HEK293 (cell line): ENCODE data around the gene QSOX1.
A peak's percentile ranks its signal among the peaks of the same experiment; 100 is the strongest.

Experiments
- GLIS1 ChIP-seq: fragments of 450-650 bp; formaldehyde crosslinking; IDR thresholded peaks from 2 replicates; pipeline ENCODE4 v1.5.1; 2016; ENCODE audit warnings: missing biosample characterization, missing genetic modification characterization
- HOXA7 ChIP-seq: sonication (generic); formaldehyde crosslinking; IDR thresholded peaks from 2 replicates; pipeline ENCODE4 v1.8.1; 2022; ENCODE audit warnings: missing genetic modification reagents, borderline replicate concordance
- HOXC10 ChIP-seq: sonication (generic); formaldehyde crosslinking; IDR thresholded peaks from 2 replicates; pipeline ENCODE4 v1.8.1; 2023; ENCODE audit warnings: mild to moderate bottlenecking, missing genetic modification reagents
- MEIS1 ChIP-seq: sonication (generic); formaldehyde crosslinking; IDR thresholded peaks from 2 replicates; pipeline ENCODE4 v1.8.1; 2022; ENCODE audit warnings: missing genetic modification reagents, mild to moderate bottlenecking, borderline replicate concordance
- MZF1 ChIP-seq: fragments of 450-650 bp; formaldehyde crosslinking; IDR thresholded peaks from 2 replicates; pipeline ENCODE4 v1.5.1; 2017; ENCODE audit warnings: missing biosample characterization, missing genetic modification characterization, borderline replicate concordance
- WT1 ChIP-seq: fragments of 450-650 bp; formaldehyde crosslinking; IDR thresholded peaks from 2 replicates; pipeline ENCODE4 v1.5.1; 2016; ENCODE audit warnings: missing biosample characterization, missing genetic modification characterization
- ZBTB17 ChIP-seq: fragments of 450-650 bp; formaldehyde crosslinking; IDR thresholded peaks from 2 replicates; pipeline ENCODE4 v1.5.1; 2016; ENCODE audit warnings: missing biosample characterization, missing genetic modification characterization
- ZBTB7A ChIP-seq: fragments of 450-650 bp; formaldehyde crosslinking; IDR thresholded peaks from 2 replicates; pipeline ENCODE4 v1.5.1; 2016; ENCODE audit warnings: low read depth, missing biosample characterization, missing genetic modification characterization
- ZNF155 ChIP-seq: fragments of 450-650 bp; formaldehyde crosslinking; IDR thresholded peaks from 2 replicates; pipeline ENCODE4 v1.5.1; 2016; ENCODE audit warnings: missing biosample characterization, missing genetic modification characterization
- ZNF2 ChIP-seq: fragments of 450-650 bp; formaldehyde crosslinking; IDR thresholded peaks from 2 replicates; pipeline ENCODE4 v1.5.1; 2016; ENCODE audit warnings: missing biosample characterization, missing genetic modification characterization
- ZNF211 ChIP-seq: fragments of 450-650 bp; formaldehyde crosslinking; IDR thresholded peaks from 2 replicates; pipeline ENCODE4 v1.5.1; 2016; ENCODE audit warnings: low read depth, missing biosample characterization, missing genetic modification characterization
- ZNF223 ChIP-seq: fragments of 450-650 bp; formaldehyde crosslinking; IDR thresholded peaks from 2 replicates; pipeline ENCODE4 v1.5.1; 2016; ENCODE audit warnings: missing biosample characterization, missing genetic modification characterization
- ZNF23 ChIP-seq: fragments of 450-650 bp; formaldehyde crosslinking; IDR thresholded peaks from 2 replicates; pipeline ENCODE4 v1.5.1; 2016; ENCODE audit warnings: missing biosample characterization, missing genetic modification characterization, borderline replicate concordance
- ZNF26 ChIP-seq: fragments of 450-650 bp; formaldehyde crosslinking; IDR thresholded peaks from 2 replicates; pipeline ENCODE4 v1.5.1; 2016; ENCODE audit warnings: missing biosample characterization, missing genetic modification characterization
- ZNF266 ChIP-seq: fragments of 450-650 bp; formaldehyde crosslinking; IDR thresholded peaks from 2 replicates; pipeline ENCODE4 v1.5.1; 2016; ENCODE audit warnings: missing biosample characterization, missing genetic modification characterization, low read depth
- ZNF335 ChIP-seq: fragments of 450-650 bp; formaldehyde crosslinking; conservative IDR thresholded peaks from 2 replicates; pipeline ENCODE4 v1.5.1; 2016; ENCODE audit warnings: missing biosample characterization, missing genetic modification characterization
- ZNF398 ChIP-seq: fragments of 450-650 bp; formaldehyde crosslinking; IDR thresholded peaks from 2 replicates; pipeline ENCODE4 v1.5.1; 2017; ENCODE audit warnings: missing biosample characterization, missing genetic modification characterization
- ZNF416 ChIP-seq: fragments of 450-650 bp; formaldehyde crosslinking; IDR thresholded peaks from 2 replicates; pipeline ENCODE4 v1.5.1; 2016; ENCODE audit warnings: missing biosample characterization, missing genetic modification characterization
- ZNF433 ChIP-seq: fragments of 450-650 bp; formaldehyde crosslinking; IDR thresholded peaks from 2 replicates; pipeline ENCODE4 v1.5.1; 2016; ENCODE audit warnings: missing biosample characterization, missing genetic modification characterization, low read depth
- ZNF514 ChIP-seq: fragments of 450-650 bp; formaldehyde crosslinking; IDR thresholded peaks from 2 replicates; pipeline ENCODE4 v1.5.1; 2016; ENCODE audit warnings: missing biosample characterization, missing genetic modification characterization
- ZNF560 ChIP-seq: fragments of 450-650 bp; formaldehyde crosslinking; IDR thresholded peaks from 2 replicates; pipeline ENCODE4 v1.5.1; 2017; ENCODE audit warnings: missing biosample characterization, missing genetic modification characterization, borderline replicate concordance
- ZNF701 ChIP-seq: fragments of 450-650 bp; formaldehyde crosslinking; IDR thresholded peaks from 2 replicates; pipeline ENCODE4 v1.5.1; 2016; ENCODE audit warnings: missing biosample characterization, missing genetic modification characterization
- ZSCAN4 ChIP-seq: fragments of 450-650 bp; formaldehyde crosslinking; IDR thresholded peaks from 2 replicates; pipeline ENCODE4 v1.5.1; 2017; ENCODE audit warnings: missing biosample characterization, missing genetic modification characterization
- ZXDB ChIP-seq: fragments of 450-650 bp; formaldehyde crosslinking; IDR thresholded peaks from 2 replicates; pipeline ENCODE4 v1.5.1; 2016; ENCODE audit warnings: missing biosample characterization, missing genetic modification characterization
- TF ChIP-seq, protein P1 (sequence below): fragments of 450-650 bp; IDR thresholded peaks from 2 replicates; pipeline ENCODE4 v1.5.1; 2018; ENCODE audit warnings: missing biosample characterization, missing genetic modification characterization
- TF ChIP-seq, protein P2 (sequence below): fragments of 450-650 bp; formaldehyde crosslinking; IDR thresholded peaks from 2 replicates; pipeline ENCODE4 v1.5.1; 2017; ENCODE audit warnings: missing biosample characterization, mild to moderate bottlenecking, missing genetic modification characterization, moderate library complexity
- TF ChIP-seq, protein P3 (sequence below): fragments of 450-650 bp; formaldehyde crosslinking; IDR thresholded peaks from 2 replicates; pipeline ENCODE4 v1.5.1; 2016; ENCODE audit warnings: missing biosample characterization, missing genetic modification characterization
- TF ChIP-seq, protein P4 (sequence below): fragments of 450-650 bp; formaldehyde crosslinking; IDR thresholded peaks from 2 replicates; pipeline ENCODE4 v1.5.1; 2016; ENCODE audit warnings: missing biosample characterization, missing genetic modification characterization

The QSOX1 gene

DNA sequence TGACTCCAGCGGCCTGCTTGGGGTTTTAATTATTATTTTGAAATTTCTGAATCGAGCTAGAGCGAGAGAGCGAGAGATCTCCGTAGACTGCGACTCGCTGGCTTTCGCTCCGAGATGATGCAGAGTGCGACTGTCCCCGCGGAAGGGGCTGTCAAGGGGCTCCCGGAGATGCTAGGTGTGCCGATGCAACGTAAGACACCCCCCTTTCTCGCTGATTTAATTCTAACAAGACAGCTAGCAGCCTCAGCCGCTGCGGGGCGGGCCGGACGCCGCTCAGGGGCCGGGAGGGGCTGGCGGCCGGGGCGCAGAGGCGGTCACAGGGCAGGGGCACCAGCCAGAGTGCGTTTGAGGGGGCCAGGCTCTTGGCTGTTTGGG is 75.7 kb downstream of the QSOX1 start (continued):
- TF ChIP-seq ZNF26 (tag by site-specific recombination) (no peak), ZNF335 (tag by site-specific recombination) (peak; percentile 43), ZNF514 (tag by site-specific recombination) (no peak), HOXA7 (no peak), ZNF398 (tag by site-specific recombination) (no peak), ZNF433 (no peak), MZF1 (tag by site-specific recombination) (no peak), ZNF155 (no peak), ZNF211 (no peak), ZNF560 (tag by site-specific recombination) (no peak), ZNF223 (no peak), HOXC10 (CRISPR knock-in tag) (no peak), GLIS1 (tag by site-specific recombination) (no peak), ZBTB7A (tag by site-specific recombination) (no peak), ZBTB17 (tag by site-specific recombination) (peak; percentile 35), ZNF266 (tag by site-specific recombination) (no peak), ZNF2 (tag by site-specific recombination) (0 out of 2 replicates have a peak, but pooled peaks have one; percentile 6), ZNF23 (no peak), ZSCAN4 (tag by site-specific recombination) (no peak), ZNF701 (tag by site-specific recombination) (no peak), ZNF416 (tag by site-specific recombination) (no peak), MEIS1 (no peak), WT1 (tag by site-specific recombination) (no peak), ZXDB (peak; percentile 94)
- TF ChIP-seq, protein P1, sequence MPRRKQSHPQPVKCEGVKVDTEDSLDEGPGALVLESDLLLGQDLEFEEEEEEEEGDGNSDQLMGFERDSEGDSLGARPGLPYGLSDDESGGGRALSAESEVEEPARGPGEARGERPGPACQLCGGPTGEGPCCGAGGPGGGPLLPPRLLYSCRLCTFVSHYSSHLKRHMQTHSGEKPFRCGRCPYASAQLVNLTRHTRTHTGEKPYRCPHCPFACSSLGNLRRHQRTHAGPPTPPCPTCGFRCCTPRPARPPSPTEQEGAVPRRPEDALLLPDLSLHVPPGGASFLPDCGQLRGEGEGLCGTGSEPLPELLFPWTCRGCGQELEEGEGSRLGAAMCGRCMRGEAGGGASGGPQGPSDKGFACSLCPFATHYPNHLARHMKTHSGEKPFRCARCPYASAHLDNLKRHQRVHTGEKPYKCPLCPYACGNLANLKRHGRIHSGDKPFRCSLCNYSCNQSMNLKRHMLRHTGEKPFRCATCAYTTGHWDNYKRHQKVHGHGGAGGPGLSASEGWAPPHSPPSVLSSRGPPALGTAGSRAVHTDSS (tag by site-specific recombination): no peak
- TF ChIP-seq, protein P2, sequence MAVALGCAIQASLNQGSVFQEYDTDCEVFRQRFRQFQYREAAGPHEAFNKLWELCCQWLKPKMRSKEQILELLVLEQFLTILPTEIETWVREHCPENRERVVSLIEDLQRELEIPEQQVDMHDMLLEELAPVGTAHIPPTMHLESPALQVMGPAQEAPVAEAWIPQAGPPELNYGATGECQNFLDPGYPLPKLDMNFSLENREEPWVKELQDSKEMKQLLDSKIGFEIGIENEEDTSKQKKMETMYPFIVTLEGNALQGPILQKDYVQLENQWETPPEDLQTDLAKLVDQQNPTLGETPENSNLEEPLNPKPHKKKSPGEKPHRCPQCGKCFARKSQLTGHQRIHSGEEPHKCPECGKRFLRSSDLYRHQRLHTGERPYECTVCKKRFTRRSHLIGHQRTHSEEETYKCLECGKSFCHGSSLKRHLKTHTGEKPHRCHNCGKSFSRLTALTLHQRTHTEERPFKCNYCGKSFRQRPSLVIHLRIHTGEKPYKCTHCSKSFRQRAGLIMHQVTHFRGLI (tag by site-specific recombination): no peak
- TF ChIP-seq, protein P3, sequence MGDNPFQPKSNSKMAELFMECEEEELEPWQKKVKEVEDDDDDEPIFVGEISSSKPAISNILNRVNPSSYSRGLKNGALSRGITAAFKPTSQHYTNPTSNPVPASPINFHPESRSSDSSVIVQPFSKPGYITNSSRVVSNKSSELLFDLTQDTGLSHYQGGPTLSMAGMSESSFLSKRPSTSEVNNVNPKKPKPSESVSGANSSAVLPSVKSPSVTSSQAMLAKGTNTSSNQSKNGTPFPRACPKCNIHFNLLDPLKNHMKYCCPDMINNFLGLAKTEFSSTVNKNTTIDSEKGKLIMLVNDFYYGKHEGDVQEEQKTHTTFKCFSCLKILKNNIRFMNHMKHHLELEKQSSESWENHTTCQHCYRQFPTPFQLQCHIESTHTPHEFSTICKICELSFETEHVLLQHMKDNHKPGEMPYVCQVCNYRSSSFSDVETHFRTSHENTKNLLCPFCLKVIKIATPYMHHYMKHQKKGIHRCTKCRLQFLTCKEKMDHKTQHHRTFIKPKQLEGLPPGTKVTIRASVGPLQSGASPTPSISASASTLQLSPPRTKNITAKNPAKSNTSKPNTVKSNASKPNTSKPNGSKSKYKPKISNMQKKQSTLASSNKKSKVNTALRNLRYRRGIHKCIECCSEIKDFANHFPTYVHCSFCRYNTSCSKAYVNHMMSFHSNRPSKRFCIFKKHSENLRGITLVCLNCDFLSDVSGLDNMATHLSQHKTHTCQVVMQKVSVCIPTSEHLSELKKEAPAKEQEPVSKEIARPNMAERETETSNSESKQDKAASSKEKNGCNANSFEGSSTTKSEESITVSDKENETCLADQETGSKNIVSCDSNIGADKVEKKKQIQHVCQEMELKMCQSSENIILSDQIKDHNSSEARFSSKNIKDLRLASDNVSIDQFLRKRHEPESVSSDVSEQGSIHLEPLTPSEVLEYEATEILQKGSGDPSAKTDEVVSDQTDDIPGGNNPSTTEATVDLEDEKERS (tag by site-specific recombination): no peak
- TF ChIP-seq, protein P4, sequence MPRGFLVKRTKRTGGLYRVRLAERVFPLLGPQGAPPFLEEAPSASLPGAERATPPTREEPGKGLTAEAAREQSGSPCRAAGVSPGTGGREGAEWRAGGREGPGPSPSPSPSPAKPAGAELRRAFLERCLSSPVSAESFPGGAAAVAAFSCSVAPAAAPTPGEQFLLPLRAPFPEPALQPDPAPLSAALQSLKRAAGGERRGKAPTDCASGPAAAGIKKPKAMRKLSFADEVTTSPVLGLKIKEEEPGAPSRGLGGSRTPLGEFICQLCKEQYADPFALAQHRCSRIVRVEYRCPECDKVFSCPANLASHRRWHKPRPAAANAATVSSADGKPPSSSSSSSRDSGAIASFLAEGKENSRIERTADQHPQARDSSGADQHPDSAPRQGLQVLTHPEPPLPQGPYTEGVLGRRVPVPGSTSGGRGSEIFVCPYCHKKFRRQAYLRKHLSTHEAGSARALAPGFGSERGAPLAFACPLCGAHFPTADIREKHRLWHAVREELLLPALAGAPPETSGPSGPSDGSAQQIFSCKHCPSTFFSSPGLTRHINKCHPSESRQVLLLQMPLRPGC (tag by site-specific recombination): no peak
